NCI-H2171 (cell line): Measurements from ENCODE around the gene SAMD8.

Experiments used
- DNase-seq: peaks from one replicate; lab custom pipeline; 2025; lab: John Stamatoyannopoulos, UW

The SAMD8 gene

GRCh38 chr10:75111365-75111906, at the start of gene SAMD8:
Gene SAMD8 (plus strand): TSS chr10:75111656. CDS start chr10:75150529, 38,873 bp downstream.
- DNase-seq, result peak; percentile 86

GRCh38 chr10:75061709-75062505, 49.5 kb upstream of the SAMD8 start:
- no peak for DNase-seq

- no peak for DNase-seq
Measured at GRCh38 chr10:75062506-75063299, 48.8 kb upstream of the SAMD8 start.

DNA sequence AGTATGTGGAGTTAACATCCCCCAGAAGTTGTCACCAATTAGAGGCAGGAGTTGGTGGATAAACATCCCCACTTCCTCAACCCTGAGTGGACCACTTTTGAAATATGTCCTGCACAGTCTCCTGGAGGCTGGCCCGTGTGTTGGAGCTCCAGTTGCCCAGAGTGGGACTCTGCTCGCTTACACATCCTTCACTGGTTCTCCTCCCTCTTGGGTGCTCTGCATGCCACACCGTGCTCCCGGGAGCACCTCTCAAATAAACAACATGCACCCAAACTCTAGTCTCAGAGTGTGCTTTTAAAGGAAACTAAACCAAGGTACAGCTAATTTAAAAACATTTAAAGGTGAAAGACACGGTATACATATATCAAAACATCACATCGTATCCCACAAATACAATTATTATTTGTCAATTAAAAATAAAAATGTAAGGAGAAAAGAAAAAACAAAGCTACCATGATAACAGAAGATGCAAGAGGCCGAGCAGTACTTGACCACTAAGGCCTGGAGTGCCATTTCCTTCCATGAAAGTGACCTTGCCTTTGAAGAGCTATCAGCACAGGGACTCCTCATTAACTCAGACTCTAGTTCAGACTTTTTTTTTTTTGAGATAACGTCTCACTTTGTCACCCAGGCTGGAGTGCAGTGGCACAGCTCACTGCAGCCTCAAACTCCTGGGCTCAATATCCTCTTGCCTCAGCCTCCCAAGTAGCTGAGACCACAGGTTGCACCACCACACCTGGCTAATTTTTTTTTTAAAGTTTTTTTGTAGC, 47.8 kb upstream of the SAMD8 start:
- DNase-seq, result no peak

GRCh38 chr10:75065076-75065475, 46.4 kb upstream of the SAMD8 start:
- DNase-seq, result no peak

DNA sequence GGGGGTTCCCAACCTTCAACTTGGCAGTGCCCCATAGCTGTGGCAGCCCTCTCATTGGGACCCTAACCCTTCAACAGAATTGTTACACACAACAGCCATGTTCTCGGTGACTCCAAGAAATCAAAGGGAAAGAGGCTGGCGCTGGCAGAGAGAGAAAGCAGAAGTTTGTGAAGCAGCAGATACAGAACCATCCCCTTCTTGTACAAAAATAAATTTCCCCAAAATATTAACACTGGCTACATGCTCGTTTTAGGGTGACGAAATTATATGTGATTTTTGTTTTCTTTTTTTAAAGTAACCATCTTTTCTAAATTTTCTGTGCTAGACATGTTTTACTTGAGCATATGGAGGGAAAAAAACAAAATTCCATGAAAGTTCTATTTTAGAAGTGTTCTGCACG, 45.2 kb upstream of the SAMD8 start:
- no peak for DNase-seq

DNA sequence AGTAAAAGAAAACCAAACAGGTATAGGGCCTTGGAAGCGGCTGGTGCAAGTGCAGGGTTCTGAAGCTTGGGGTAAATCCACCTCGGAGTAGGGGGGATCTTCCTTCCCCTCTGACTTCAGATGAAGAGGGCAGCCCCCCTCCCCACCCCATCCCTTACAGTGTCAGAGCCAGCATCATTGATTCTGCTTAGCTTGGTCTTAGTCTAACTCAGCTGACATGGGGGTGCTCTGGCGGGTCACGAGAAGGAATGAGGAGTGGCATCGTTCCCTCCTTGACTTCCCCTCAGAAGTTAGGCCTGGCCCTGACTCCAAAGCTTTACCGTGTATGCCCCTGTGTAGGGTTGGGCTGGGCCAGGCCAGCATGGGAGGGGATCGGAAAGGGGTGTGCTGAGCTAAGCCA, 44.2 kb upstream of the SAMD8 start:
- no peak for DNase-seq

DNA sequence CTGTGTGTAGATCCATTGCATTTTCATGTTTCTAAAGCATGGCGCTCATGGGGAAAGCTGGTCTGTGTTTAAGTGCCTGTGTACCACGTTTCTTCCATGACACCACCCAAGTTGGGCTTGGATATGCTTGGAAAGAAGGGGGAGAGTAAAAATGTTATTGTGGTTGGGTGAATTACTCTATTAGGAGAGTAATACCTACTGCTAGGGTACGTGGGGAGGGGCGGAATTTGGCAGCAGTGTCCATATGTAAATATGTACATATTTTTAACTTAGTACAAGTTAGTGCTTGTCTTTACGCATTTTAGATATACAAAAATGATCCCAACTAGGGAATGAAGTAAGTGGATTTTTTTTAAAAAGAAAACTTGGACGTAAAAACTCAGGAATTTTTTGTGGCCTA, 42.9 kb upstream of the SAMD8 start:
- no peak for DNase-seq

DNA sequence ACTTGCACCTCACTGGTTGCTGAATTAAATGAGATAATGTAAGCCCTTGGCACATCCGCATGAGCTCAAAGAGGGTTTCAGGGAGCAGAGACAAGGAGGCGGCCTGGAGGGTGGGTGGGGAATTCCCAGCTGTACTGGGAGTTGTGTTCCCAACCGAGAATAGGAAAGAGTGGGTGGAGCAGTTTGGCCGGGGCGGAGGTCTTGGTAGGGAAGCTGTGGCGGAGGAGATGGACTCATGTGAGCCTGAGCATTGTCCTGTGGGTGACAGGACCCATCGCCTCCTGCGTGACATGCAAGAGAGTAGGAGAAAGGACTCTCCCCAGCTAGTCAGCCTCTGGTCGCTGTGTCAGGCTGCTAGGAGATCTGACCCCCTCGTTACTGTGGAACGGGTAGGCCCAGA, 41.0 kb upstream of the SAMD8 start:
- no peak for DNase-seq

- DNase-seq, result no peak
Measured at GRCh38 chr10:75070961-75071428, 40.5 kb upstream of the SAMD8 start.

DNA sequence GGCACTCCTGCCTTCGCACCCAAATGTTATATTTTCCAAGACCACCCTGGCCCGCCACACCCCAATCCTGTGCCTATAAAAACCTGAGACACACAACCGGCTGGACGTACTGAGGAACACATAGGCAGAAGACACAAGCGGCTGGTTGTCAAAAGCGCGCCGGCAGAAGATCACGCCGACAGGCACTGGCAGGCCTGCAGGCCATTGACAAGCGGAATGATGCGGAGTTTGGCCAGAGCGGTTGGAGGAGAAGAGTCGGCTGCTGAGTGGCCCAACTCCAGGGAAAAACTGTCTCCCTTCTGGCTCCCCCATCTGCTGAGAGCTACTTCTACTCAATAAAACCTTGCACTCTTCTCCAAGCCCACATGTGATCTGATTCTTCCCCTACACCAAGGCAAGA, 39.7 kb upstream of the SAMD8 start:
- no peak for DNase-seq

DNA sequence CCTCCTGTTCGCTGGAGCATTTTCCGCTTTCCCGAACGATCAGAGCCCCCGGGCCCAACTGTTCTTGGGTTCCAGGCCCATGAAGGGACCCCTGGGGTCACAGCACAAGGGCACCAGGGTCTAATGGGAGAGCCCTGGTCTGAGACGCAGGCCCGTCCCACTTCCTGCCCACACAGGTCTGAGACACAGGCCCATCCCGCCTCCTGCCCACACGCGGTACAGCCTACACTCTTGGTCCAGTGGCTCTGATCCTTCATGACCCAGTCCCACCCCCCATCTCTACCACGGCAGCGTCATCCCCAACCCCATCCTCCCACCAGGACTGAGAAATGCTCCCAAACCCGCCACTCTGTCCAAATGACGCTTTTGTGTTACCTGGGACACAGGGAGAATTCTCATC, 38.7 kb upstream of the SAMD8 start:
- DNase-seq, result no peak

- DNase-seq, result no peak
Measured at GRCh38 chr10:75073442-75073841, 38.0 kb upstream of the SAMD8 start.

DNA sequence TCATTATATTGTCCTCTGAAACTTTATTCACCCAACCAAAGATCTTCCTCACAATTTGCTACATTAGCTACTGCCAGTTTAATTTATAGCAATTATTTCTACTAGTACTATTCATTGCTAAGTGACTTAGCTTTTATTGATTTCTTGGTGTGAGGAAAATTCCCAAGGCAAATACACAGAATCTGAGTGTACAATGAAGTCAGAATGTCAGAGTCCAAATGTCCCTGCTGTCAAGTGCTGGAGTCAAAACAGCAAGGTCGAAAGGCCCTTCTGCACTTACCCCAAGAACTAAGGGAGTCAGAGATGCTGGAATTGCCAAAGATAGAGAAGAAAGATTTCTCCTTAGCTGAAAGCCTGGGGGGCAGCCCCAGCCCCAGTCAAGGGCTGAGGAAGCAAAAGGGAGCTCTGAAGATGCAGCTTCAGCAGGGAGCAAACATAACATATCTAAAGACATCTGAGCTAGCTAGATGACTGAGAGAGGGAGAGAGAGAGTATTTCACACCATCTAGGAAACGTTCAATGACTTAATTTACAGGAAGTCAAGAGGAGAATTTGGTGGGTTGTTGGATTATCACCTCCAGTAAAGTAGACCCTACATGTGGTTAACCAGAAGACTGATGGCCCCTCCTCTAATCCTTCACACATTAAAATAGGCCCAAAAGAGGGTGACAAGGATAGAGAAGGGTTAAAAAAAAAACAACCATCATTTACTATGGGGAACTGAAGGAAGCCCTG, 36.6 kb upstream of the SAMD8 start:
- DNase-seq, result no peak

- DNase-seq, result no peak
Measured at GRCh38 chr10:75076348-75076747, 35.1 kb upstream of the SAMD8 start.

- no peak for DNase-seq
Measured at GRCh38 chr10:75079436-75080083, 31.9 kb upstream of the SAMD8 start.

GRCh38 chr10:75080554-75080953, 30.9 kb upstream of the SAMD8 start:
- DNase-seq, result no peak

DNA sequence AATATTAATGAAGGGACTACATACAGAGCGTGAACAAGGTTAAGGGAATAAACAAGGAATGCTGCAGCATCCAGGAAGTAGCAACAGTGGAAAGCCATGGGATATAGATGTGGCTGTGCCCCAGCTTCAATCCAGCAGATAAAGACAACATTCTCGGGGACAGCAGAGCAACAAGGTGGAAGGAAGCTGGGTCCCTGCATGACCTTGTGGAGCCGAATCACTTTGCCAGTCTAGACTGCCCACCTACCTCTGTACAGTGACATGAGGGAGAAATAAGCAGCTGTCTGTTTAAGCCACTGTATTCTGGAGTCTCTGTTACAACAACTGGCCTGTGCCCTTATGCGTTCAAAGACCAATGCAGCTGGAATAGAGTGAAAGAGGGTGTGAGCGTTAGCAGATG, 30.1 kb upstream of the SAMD8 start:
- DNase-seq, result no peak

- DNase-seq, result no peak
Measured at GRCh38 chr10:75083972-75084833, 27.3 kb upstream of the SAMD8 start.

- no peak for DNase-seq
Measured at GRCh38 chr10:75084834-75085384, 26.5 kb upstream of the SAMD8 start.
